HAP-1 (cell line): ENCODE measurements around the gene CDC42EP1.

Experiments
- DNase-seq, 2 experiments: peaks; one replicate each; pipeline ENCODE4 v3.0.0-alpha.2; 2016 to 2020; ENCODE audit warnings: low spot score in 2 of 2
- H3K27me3 ChIP-seq: fragments of 250-450 bp; sonication (Bioruptor Pico); 2 replicates; pipeline ENCODE4 v1.5.1; 2020; ENCODE audit warnings: low read depth, mild to moderate bottlenecking, moderate library complexity
- H3K36me3 ChIP-seq: fragments of 250-450 bp; sonication (Bioruptor Pico); replicated peaks from 2 replicates; pipeline ENCODE4 v1.5.1; 2020; ENCODE audit warnings: mild to moderate bottlenecking
- H3K4me1 ChIP-seq: fragments of 250-450 bp; sonication (Bioruptor Pico); 2 replicates; pipeline ENCODE4 v1.5.1; 2020; ENCODE audit warnings: mild to moderate bottlenecking
- H3K4me3 ChIP-seq: fragments of 250-450 bp; sonication (Bioruptor Pico); 2 replicates; pipeline ENCODE4 v1.5.1; 2020; ENCODE audit warnings: mild to moderate bottlenecking, moderate library complexity
- H3K9me3 ChIP-seq: fragments of 250-450 bp; sonication (Bioruptor Pico); 2 replicates; pipeline ENCODE4 v1.5.1; 2020; ENCODE audit warnings: mild to moderate bottlenecking, moderate library complexity
- in situ Hi-C: fragments of 300-500 bp; cut with MboI; formaldehyde crosslinking; loops from 3 replicates; pipeline ENCODE4 v1.14.3; 2020; ENCODE audit warnings: low sequenced_read_pairs, inconsistent platforms, mixed read lengths

CDC42EP1 gene

GRCh38 chr22:37559901-37560607 is at the start of gene CDC42EP1:
Gene CDC42EP1, plus strand, starts transcription at chr22:37560480. Its CDS starts 5,870 bp downstream, at chr22:37566350.
- in situ Hi-C loops: no loop called here
- H3K9me3 ChIP-seq: no peaks in the 10 kb centered on the region
- DNase-seq: peak; percentile 44 to 66
- peaks cover 24% of the 10 kb centered on the region for H3K4me1 ChIP-seq
- H3K27me3 ChIP-seq: peaks cover 4% of the 10 kb centered on the region; the same call in 1 of the 2 replicates
- H3K36me3 ChIP-seq: peaks cover 27% of the 10 kb centered on the region
- H3K4me3 ChIP-seq: peak within 1 kb of the TSS; percentile 86

GRCh38 chr22:37511395-37512104 is 48.7 kb upstream of the CDC42EP1 start:
- Histone ChIP-seq H3K36me3 (peaks cover 11% of the 10 kb centered on the region), H3K27me3 (no peaks in the 10 kb centered on the region), H3K4me1 (peaks cover 10% of the 10 kb centered on the region), H3K9me3 (no peaks in the 10 kb centered on the region), H3K4me3 (no peak overlapping the region)
- no peak for DNase-seq
- in situ Hi-C loops: no loop called here

DNA sequence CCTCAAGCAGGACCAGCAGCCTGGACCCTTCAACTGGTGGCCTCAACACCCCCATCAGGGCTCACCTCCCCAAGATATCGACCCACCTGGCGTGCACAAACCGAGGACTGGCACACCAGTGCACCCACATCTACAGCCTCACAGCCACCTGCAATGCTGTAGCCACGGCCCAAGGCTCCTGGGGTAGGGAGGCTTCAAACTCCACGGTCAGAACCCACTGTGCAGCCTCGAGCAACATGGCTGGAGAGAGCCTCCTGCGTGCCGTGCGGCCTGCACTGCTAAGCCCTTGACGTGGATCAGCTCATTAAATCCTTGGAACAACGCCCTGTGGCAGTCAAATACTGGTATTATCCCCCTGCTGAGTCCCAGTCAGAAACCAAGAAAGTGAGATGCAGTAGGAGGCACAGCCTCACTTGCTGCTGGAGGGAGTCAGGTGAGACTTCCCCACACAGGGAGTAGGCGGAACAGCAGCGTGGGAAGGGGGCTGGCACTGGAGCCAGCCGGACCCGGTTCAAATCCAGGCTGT is 45.7 kb upstream of the CDC42EP1 start:
- H3K36me3 ChIP-seq: peaks cover 11% of the 10 kb centered on the region
- in situ Hi-C loops: no loop called here
- no peaks in the 10 kb centered on the region for H3K9me3 ChIP-seq
- peaks cover 16% of the 10 kb centered on the region for H3K4me1 ChIP-seq
- no peak for DNase-seq
- no peak overlapping the region for H3K4me3 ChIP-seq
- no peaks in the 10 kb centered on the region for H3K27me3 ChIP-seq

- H3K36me3 ChIP-seq: peaks cover 11% of the 10 kb centered on the region
- no peaks in the 10 kb centered on the region for H3K9me3 ChIP-seq
- no peak for DNase-seq
- no peak overlapping the region for H3K4me3 ChIP-seq
- in situ Hi-C loops: no loop called here
- peaks cover 16% of the 10 kb centered on the region for H3K4me1 ChIP-seq
- no peaks in the 10 kb centered on the region for H3K27me3 ChIP-seq
Observed at GRCh38 chr22:37515901-37516300, 44.4 kb upstream of the CDC42EP1 start.

GRCh38 chr22:37516456-37516855 is 43.8 kb upstream of the CDC42EP1 start:
- in situ Hi-C loops: no loop called here
- peaks cover 11% of the 10 kb centered on the region for H3K36me3 ChIP-seq
- H3K4me1 ChIP-seq: peaks cover 16% of the 10 kb centered on the region
- no peaks in the 10 kb centered on the region for H3K9me3 ChIP-seq
- H3K27me3 ChIP-seq: no peaks in the 10 kb centered on the region
- DNase-seq: no peak
- H3K4me3 ChIP-seq: no peak overlapping the region

GRCh38 chr22:37517826-37518450 is 42.3 kb upstream of the CDC42EP1 start:
- in situ Hi-C loops: no loop called here
- Histone ChIP-seq H3K36me3 (peaks cover 7% of the 10 kb centered on the region), H3K9me3 (no peaks in the 10 kb centered on the region), H3K4me1 (peaks cover 6% of the 10 kb centered on the region; the same call in 1 of the 2 replicates), H3K27me3 (no peaks in the 10 kb centered on the region), H3K4me3 (peak overlapping the region; percentile 58)
- DNase-seq: no peak

DNA sequence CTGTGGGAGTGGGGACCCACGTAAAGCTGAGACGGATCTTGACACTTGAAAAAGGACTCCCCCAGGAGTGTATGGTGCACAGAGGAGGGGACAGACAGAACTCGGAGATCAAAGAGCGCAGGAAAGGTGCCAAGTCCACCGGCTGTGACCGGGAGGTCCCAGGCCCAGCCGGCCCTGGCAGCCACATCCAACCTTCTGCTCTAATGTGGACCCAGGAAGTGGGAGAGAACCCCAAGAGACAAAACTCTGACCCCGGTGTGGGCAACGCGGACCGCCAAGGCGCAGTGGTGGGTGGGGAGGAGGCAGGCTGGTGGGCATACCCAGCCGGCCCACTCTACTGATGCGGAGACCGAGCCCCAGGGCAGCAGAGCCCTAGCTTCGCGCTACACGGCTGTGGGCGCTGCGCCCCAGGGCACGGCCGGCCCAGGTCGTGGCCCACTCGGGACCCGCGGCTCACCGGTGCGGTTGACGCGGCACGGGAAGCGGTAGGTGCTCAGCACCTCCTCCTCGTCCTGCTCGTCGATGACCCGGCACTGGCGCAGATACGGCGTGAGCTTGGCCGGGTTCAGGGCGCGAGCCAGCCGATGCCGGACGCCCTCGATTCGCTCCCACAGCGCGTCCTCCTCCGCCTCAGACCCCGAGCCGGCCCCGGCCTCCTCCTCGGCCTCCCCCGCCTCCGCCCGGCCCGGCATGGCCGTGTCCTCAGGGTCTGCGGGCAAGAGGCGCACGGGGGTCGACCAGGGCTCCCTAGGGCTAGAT is 41.6 kb upstream of the CDC42EP1 start:
- in situ Hi-C loops: no loop called here
- Histone ChIP-seq H3K36me3 (peaks cover 7% of the 10 kb centered on the region), H3K9me3 (no peaks in the 10 kb centered on the region), H3K4me1 (peaks cover 6% of the 10 kb centered on the region; the same call in 1 of the 2 replicates), H3K27me3 (no peaks in the 10 kb centered on the region), H3K4me3 (peak overlapping the region; percentile 58)
- peak in 1 of 2 experiments; percentile 48 for DNase-seq

GRCh38 chr22:37519268-37520195 is 40.7 kb upstream of the CDC42EP1 start, which contains the start of gene CARD10:
Gene CARD10, minus strand, starts transcription at chr22:37519415. Its CDS starts 215 bp downstream, at chr22:37519200.
- peaks cover 6% of the 10 kb centered on the region; the same call in 1 of the 2 replicates for H3K4me1 ChIP-seq
- H3K36me3 ChIP-seq: peaks cover 7% of the 10 kb centered on the region
- no peaks in the 10 kb centered on the region for H3K9me3 ChIP-seq
- H3K27me3 ChIP-seq: no peaks in the 10 kb centered on the region
- in situ Hi-C loops: no loop called here
- DNase-seq: peak; percentile 11 to 68
- peak within 1 kb of the TSS; percentile 58 for H3K4me3 ChIP-seq

- in situ Hi-C loops: no loop called here
- Histone ChIP-seq H3K36me3 (no peaks in the 10 kb centered on the region), H3K27me3 (no peaks in the 10 kb centered on the region), H3K9me3 (no peaks in the 10 kb centered on the region), H3K4me3 (no peak overlapping the region), H3K4me1 (peaks cover 6% of the 10 kb centered on the region; the same call in 1 of the 2 replicates)
- no peak for DNase-seq
Observed at GRCh38 chr22:37520776-37521191, 39.5 kb upstream of the CDC42EP1 start.

- H3K9me3 ChIP-seq: no peaks in the 10 kb centered on the region
- no peaks in the 10 kb centered on the region for H3K27me3 ChIP-seq
- no peak for DNase-seq
- H3K4me3 ChIP-seq: no peak overlapping the region
- in situ Hi-C loops: no loop called here
- H3K36me3 ChIP-seq: no peaks in the 10 kb centered on the region
- peaks cover 6% of the 10 kb centered on the region; the same call in 1 of the 2 replicates for H3K4me1 ChIP-seq
Observed at GRCh38 chr22:37521236-37521739, 39.0 kb upstream of the CDC42EP1 start.

GRCh38 chr22:37522482-37522881 is 37.8 kb upstream of the CDC42EP1 start:
- H3K27me3 ChIP-seq: no peaks in the 10 kb centered on the region

DNA sequence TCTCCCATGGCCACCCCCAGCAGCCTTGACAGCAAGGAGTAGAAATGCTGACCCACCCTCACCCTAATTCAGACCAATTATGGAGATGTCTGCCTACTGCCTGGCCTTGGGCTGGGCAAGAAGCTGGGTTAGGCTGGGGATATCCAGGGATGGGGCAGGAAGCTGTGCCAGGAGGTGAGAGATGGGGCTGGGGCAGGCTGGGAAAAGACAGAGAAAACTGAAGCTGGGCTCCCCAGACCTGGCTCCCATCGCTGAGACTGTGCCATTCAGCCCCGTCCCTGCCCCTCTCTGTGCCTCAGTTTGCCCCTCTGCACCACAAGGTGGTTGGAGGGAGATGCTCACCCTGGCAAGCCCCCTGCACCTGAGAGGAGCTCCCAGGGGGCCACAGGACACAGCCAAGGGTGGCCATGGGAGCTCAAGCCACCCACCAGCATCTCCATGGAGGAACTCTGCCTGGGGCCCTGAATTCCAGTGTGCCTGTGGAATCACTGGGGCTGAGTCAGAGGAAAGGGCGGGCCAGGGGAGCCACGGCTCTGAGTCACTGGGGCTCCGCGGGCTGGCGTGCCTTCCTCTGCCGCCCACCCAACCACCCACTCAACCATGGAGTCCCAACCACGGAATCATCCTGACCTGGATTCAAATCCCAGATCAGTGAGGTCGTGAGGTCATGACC is 35.1 kb upstream of the CDC42EP1 start:
- in situ Hi-C loops: no loop called here
- no peaks in the 10 kb centered on the region for H3K36me3 ChIP-seq
- DNase-seq: no peak
- no peaks in the 10 kb centered on the region for H3K4me1 ChIP-seq
- H3K9me3 ChIP-seq: no peaks in the 10 kb centered on the region
- no peaks in the 10 kb centered on the region for H3K27me3 ChIP-seq
- H3K4me3 ChIP-seq: no peak overlapping the region

More at GRCh38 chr22:37522482-37522881, 37.8 kb upstream of the CDC42EP1 start:
- Histone ChIP-seq H3K36me3 (no peaks in the 10 kb centered on the region), H3K9me3 (no peaks in the 10 kb centered on the region), H3K4me3 (no peak overlapping the region), H3K4me1 (peaks cover 6% of the 10 kb centered on the region; the same call in 1 of the 2 replicates)
- DNase-seq: no peak
- in situ Hi-C loops: no loop called here
